ENCODE results near the gene CHRNA3.

DNA sequence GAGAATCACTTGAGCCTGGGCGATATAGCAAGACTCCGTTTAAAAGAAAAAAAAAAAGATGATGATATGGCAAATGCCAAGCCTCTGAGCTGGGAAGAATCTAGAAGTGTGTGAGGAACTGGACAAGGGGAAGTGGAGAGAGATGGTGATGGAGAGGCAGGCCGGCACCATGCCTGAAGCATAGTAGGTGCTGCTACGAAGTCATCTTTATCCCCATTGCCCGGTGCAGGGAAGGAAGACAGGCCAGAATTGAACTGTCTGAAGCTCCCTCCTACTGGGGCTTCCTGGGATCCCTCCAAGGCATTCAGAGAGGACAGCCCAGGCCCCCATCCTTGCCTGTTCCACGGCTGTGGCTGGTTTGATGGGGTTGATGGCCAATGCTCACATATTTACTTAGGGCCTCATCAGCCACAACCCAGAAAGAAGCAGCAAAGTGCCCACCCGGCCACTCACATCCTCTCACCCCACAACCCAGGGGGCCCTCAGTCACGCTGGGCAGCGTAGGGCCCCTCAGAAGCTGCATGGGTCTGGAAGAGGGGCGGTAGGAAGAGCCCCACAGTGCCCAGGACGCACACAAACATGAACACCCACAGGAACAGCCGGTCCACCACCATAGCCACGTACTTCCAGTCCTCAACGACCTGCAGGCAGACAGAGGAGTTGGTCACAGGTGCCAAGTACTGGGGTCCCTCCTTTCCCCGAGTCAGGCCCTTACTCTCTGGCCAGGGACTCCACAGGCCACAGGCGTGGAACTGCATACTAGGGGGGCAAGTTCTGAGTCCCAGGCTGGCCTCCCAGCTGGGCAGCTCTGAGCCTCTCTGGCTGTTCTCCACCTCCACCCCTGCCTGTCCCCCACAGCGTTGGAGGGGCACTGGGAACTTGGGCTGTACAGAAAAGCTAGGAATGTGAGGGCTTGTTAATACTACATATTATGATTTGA is 4.1 kb upstream of the CHRNA3 start:
- TF ChIP-seq, protein P1, sequence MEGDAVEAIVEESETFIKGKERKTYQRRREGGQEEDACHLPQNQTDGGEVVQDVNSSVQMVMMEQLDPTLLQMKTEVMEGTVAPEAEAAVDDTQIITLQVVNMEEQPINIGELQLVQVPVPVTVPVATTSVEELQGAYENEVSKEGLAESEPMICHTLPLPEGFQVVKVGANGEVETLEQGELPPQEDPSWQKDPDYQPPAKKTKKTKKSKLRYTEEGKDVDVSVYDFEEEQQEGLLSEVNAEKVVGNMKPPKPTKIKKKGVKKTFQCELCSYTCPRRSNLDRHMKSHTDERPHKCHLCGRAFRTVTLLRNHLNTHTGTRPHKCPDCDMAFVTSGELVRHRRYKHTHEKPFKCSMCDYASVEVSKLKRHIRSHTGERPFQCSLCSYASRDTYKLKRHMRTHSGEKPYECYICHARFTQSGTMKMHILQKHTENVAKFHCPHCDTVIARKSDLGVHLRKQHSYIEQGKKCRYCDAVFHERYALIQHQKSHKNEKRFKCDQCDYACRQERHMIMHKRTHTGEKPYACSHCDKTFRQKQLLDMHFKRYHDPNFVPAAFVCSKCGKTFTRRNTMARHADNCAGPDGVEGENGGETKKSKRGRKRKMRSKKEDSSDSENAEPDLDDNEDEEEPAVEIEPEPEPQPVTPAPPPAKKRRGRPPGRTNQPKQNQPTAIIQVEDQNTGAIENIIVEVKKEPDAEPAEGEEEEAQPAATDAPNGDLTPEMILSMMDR (IDR thresholded peaks at IDR 0.05; ENCODE audit: low read depth, low read length, poor library complexity, severe bottlenecking), result no peak
- TF ChIP-seq EZH2phosphoT487 (IDR thresholded peaks at IDR 0.05; ENCODE audit: borderline replicate concordance, low read length), result no peak
